Epithelial cell of esophagus (primary cell): ENCODE measurements around the gene ABTB1.
"Not testable (repeated sequence)": the region's sequence is repeated elsewhere in the genome, so short reads cannot be mapped to it uniquely, and the experiment has no call there.

Source experiments
- DNase-seq: peaks from one replicate; pipeline ENCODE4 v3.0.0; 2010; ENCODE audit warnings: low read depth
- H3K4me3 ChIP-seq: 2 replicates; pipeline ENCODE4 v1.5.1; 2011; ENCODE audit warnings: mild to moderate bottlenecking, low read length, control low read depth
- CTCF ChIP-seq: IDR thresholded peaks from 2 replicates; pipeline ENCODE4 v1.5.1; 2011; ENCODE audit warnings: low read depth, mild to moderate bottlenecking, low read length, control low read depth, inconsistent platforms; ENCODE audit not compliant: insufficient read depth; ENCODE audit errors: missing control alignments

Gene ABTB1

GRCh38 chr3:127650236-127650635, 22.5 kb upstream of the ABTB1 start:
- no peak for DNase-seq
- no peak for TF ChIP-seq CTCF
- H3K4me3 ChIP-seq = no peak overlapping the region

- no peak for TF ChIP-seq CTCF
- H3K4me3 ChIP-seq = no peak overlapping the region
- no peak for DNase-seq
Observed at GRCh38 chr3:127651516-127652172, 21.1 kb upstream of the ABTB1 start.

- peak; percentile 89 for TF ChIP-seq CTCF
- peak; percentile 53 for DNase-seq
- no peak overlapping the region for H3K4me3 ChIP-seq
Observed at GRCh38 chr3:127652246-127652995, 20.3 kb upstream of the ABTB1 start.

- H3K4me3 ChIP-seq = no peak overlapping the region
- TF ChIP-seq CTCF = no peak
- DNase-seq = no peak
Observed at GRCh38 chr3:127654374-127654773, 18.4 kb upstream of the ABTB1 start.

GRCh38 chr3:127654993-127655392, 17.8 kb upstream of the ABTB1 start:
- not testable (repeated sequence) for DNase-seq, H3K4me3 ChIP-seq

GRCh38 chr3:127655641-127656040, 17.1 kb upstream of the ABTB1 start:
- TF ChIP-seq CTCF = no peak
- no peak for DNase-seq
- H3K4me3 ChIP-seq = no peak overlapping the region

- DNase-seq = no peak
- no peak overlapping the region for H3K4me3 ChIP-seq
- no peak for TF ChIP-seq CTCF
Observed at GRCh38 chr3:127656906-127657305, 15.8 kb upstream of the ABTB1 start.
